Activated B cell treated with CpG ODN at 0.5 μM for 24 hours (primary cell): ENCODE data around the gene ZSWIM3. TPM values are rescaled to one million over a fixed set of nuclear protein-coding genes. Genes with fewer than 3 reads are reported as not detected.

ENCODE experiments used
- ATAC-seq: fragments of 200-7000 bp; cut with Tn5 transposase; one replicate; pipeline ENCODE4 v1.10.0; 2021; ENCODE audit warnings: low read depth, mild to moderate bottlenecking, moderate library complexity
- CTCF ChIA-PET: fragments of 350-600 bp; sonication (Branson Sonifier 250); formaldehyde crosslinking; loops from one replicate; lab custom pipeline; 2021; ENCODE audit warnings: antibody characterized with exemption; lab: Charles Lee
- POLR2A ChIA-PET: fragments of 350-600 bp; sonication (Branson Sonifier 250); formaldehyde crosslinking; loops from one replicate; lab custom pipeline; 2021; ENCODE audit warnings: antibody characterized with exemption; lab: Charles Lee
- DNase-seq: peaks from one replicate; pipeline ENCODE4 v3.0.0; 2022
- H3K27ac Mint-ChIP-seq: one replicate; pipeline ENCODE4 v1.8.0; 2020; ENCODE audit warnings: mixed read lengths
- H3K27me3 Mint-ChIP-seq: one replicate; pipeline ENCODE4 v1.8.0; 2021; ENCODE audit warnings: mixed read lengths
- H3K36me3 Mint-ChIP-seq: one replicate; pipeline ENCODE4 v1.8.0; 2021; ENCODE audit warnings: low read depth, mixed read lengths
- H3K4me1 Mint-ChIP-seq: one replicate; pipeline ENCODE4 v1.8.0; 2021; ENCODE audit warnings: mixed read lengths
- H3K4me3 Mint-ChIP-seq: one replicate; pipeline ENCODE4 v1.8.0; 2020; ENCODE audit warnings: mild to moderate bottlenecking, mixed read lengths
- H3K9me3 Mint-ChIP-seq: one replicate; pipeline ENCODE4 v1.8.0; 2020; ENCODE audit warnings: mixed read lengths
- CTCF ChIP-seq: fragments of 200-600 bp; IDR thresholded peaks from one replicate; pipeline ENCODE4 v1.8.0; 2022; ENCODE audit warnings: antibody characterized with exemption, mild to moderate bottlenecking
- intact Hi-C: fragments of 100-400 bp; cut with micrococcal nuclease; formaldehyde crosslinking; loops from one replicate; pipeline ENCODE4 v1.15.1; 2024
- total RNA-seq: library from RNA; stranded (reverse); gene quantifications from 2 replicates; pipeline ENCODE4 v1.2.3, GENCODE V29; 2022

ZSWIM3 gene
- total RNA-seq, 1 donor from 2014 or later, result 6.4 TPM

GRCh38 chr20:45912344-45912682, 54.9 kb downstream of the ZSWIM3 start:
- intact Hi-C loops, result no loop called here
- H3K36me3 Mint-ChIP-seq, result no peaks in the 10 kb centered on the region
- ChIA-PET POLR2A (interaction anchor here (2.6 to 3.7 kb wide), 3 partner anchors 22 to 59 kb away, joined by 9 to 68 read pairs (median 9); partner anchors contain the start of genes ACOT8, PCIF1, ZNF335 and ZSWIM3), CTCF (no interaction called here)
- H3K27ac Mint-ChIP-seq, result peak overlapping the region; percentile 30
- ATAC-seq, result no peak
- TF ChIP-seq CTCF, result no peak
- peaks cover 31% of the 10 kb centered on the region for H3K4me1 Mint-ChIP-seq
- DNase-seq, result no peak
- peak overlapping the region; percentile 36 for H3K4me3 Mint-ChIP-seq
- H3K27me3 Mint-ChIP-seq, result peaks cover 12% of the 10 kb centered on the region
- H3K9me3 Mint-ChIP-seq, result no peaks in the 10 kb centered on the region

- H3K36me3 Mint-ChIP-seq, result no peaks in the 10 kb centered on the region
- no peaks in the 10 kb centered on the region for H3K9me3 Mint-ChIP-seq
- POLR2A ChIA-PET, result no interaction called here
- peaks cover 15% of the 10 kb centered on the region for H3K27me3 Mint-ChIP-seq
- peak overlapping the region; percentile 76 for H3K27ac Mint-ChIP-seq
- no peak for ATAC-seq
- H3K4me3 Mint-ChIP-seq, result peak overlapping the region; percentile 74
- CTCF ChIA-PET, result no interaction called here
- H3K4me1 Mint-ChIP-seq, result peaks cover 31% of the 10 kb centered on the region
- DNase-seq, result no peak
- no peak for TF ChIP-seq CTCF
- intact Hi-C loops, result no loop called here
Measured at GRCh38 chr20:45913116-45913515, 55.7 kb downstream of the ZSWIM3 start.

- no peak for DNase-seq
- Mint-ChIP-seq H3K27ac (no peak overlapping the region), H3K36me3 (no peaks in the 10 kb centered on the region), H3K9me3 (no peaks in the 10 kb centered on the region), H3K27me3 (peaks cover 35% of the 10 kb centered on the region), H3K4me3 (no peak overlapping the region), H3K4me1 (peaks cover 7% of the 10 kb centered on the region)
- intact Hi-C loops, result no loop called here
- ChIA-PET CTCF (interaction anchor here (0.7 kb wide), 1 partner anchor 21 kb away, joined by 3 read pairs; no protein-coding TSS in a partner anchor), POLR2A (interaction anchor here (1.2 to 1.4 kb wide), 2 partner anchors 13 to 16 kb away, joined by 3 read pairs; no protein-coding TSS in a partner anchor)
- no peak for TF ChIP-seq CTCF
- no peak for ATAC-seq
Measured at GRCh38 chr20:45917790-45918141, 60.4 kb downstream of the ZSWIM3 start.

- Mint-ChIP-seq H3K27me3 (peaks cover 33% of the 10 kb centered on the region), H3K4me3 (no peak overlapping the region), H3K36me3 (no peaks in the 10 kb centered on the region), H3K9me3 (no peaks in the 10 kb centered on the region), H3K27ac (no peak overlapping the region), H3K4me1 (peaks cover 5% of the 10 kb centered on the region)
- DNase-seq (no peak), ATAC-seq (no peak)
- no peak for TF ChIP-seq CTCF
- intact Hi-C loops, result no loop called here
- POLR2A ChIA-PET, result interaction anchor here (1.2 kb wide), 1 partner anchor 12 kb away, joined by 3 read pairs; no protein-coding TSS in a partner anchor
- CTCF ChIA-PET, result interaction anchor here (0.7 kb wide), 1 partner anchor 20 kb away, joined by 3 read pairs; no protein-coding TSS in a partner anchor
Measured at GRCh38 chr20:45918182-45918737, 60.8 kb downstream of the ZSWIM3 start.

- H3K4me1 Mint-ChIP-seq, result peaks cover 5% of the 10 kb centered on the region
- DNase-seq (no peak), ATAC-seq (no peak)
- no peak overlapping the region for H3K27ac Mint-ChIP-seq
- no peaks in the 10 kb centered on the region for H3K36me3 Mint-ChIP-seq
- POLR2A ChIA-PET, result no interaction called here
- no peaks in the 10 kb centered on the region for H3K9me3 Mint-ChIP-seq
- CTCF ChIA-PET, result no interaction called here
- H3K27me3 Mint-ChIP-seq, result peaks cover 33% of the 10 kb centered on the region
- no peak for TF ChIP-seq CTCF
- intact Hi-C loops, result no loop called here
- no peak overlapping the region for H3K4me3 Mint-ChIP-seq
Measured at GRCh38 chr20:45918779-45919537, 61.5 kb downstream of the ZSWIM3 start.
